ENCODE results near the gene GLB1L3.

The GLB1L3 gene

DNA sequence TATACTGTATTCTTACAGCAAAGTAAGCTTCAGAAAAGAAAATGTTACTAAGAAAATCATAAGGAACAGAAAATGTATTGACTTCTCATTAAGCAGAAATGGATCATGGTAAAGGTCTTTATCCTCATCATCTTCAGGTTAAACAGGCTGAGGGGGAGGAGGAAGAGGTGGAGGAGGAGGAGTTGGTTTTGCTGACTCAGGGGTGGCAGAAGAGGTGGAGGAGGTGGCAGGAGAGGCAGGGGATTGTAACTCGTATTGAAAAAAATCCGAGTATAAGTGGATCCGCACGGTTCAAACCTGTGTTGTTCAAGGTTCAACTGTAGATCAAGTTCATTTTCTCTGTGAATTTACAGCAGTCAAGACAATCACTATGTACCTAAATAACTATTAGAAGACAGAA, 13.0 kb downstream of the GLB1L3 start:
- TF ChIP-seq ZBTB7A (IDR thresholded peaks at IDR 0.05; ENCODE audit: low read depth) = no peak
- TF ChIP-seq TAF1 (IDR thresholded peaks at IDR 0.05; ENCODE audit: low read depth) = no peak
- TF ChIP-seq, protein P1, sequence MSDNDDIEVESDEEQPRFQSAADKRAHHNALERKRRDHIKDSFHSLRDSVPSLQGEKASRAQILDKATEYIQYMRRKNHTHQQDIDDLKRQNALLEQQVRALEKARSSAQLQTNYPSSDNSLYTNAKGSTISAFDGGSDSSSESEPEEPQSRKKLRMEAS (IDR thresholded peaks at IDR 0.05) = no peak
- TF ChIP-seq RAD21 (IDR thresholded peaks at IDR 0.05; ENCODE audit: low read depth) = no peak
- no peak for TF ChIP-seq NFIC (IDR thresholded peaks at IDR 0.05)
- TF ChIP-seq EP300 (IDR thresholded peaks at IDR 0.05; ENCODE audit: borderline replicate concordance) = no peak
- no peak for TF ChIP-seq TCF12 (IDR thresholded peaks at IDR 0.05; ENCODE audit: low read depth)
- no peak for TF ChIP-seq REST (IDR thresholded peaks at IDR 0.05; ENCODE audit: low read depth)
- no peak for TF ChIP-seq USF1 (IDR thresholded peaks at IDR 0.05)
- TF ChIP-seq FOXM1 (IDR thresholded peaks at IDR 0.05; ENCODE audit: borderline replicate concordance, low read depth) = no peak
- TF ChIP-seq EGR1 (IDR thresholded peaks at IDR 0.05) = no peak

DNA sequence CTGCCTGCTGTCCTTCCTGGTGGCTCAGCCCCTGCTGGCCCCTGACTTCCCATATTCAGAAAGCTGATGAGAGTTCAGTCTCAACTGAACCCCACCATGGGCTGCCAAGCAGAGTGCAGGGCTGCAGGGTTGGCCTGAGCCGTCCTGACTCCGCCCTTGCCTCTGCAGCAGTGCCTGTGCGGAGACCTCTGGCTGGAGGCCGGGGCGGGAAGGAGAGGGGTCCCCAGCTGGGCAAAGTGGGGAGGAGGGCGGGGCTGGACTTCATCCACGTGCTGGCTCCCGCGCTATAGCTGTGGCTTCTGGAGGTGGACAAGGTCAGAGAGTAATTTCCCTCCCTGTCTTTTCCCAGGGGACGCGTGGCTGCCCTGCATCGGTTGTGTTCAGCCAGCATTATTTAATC, 13.6 kb downstream of the GLB1L3 start:
- no peak for TF ChIP-seq YY1 (IDR thresholded peaks at IDR 0.05; ENCODE audit: low read depth)
- no peak for TF ChIP-seq TEAD4 (IDR thresholded peaks at IDR 0.05)
- no peak for TF ChIP-seq EGR1 (IDR thresholded peaks at IDR 0.05)
- no peak for TF ChIP-seq REST (IDR thresholded peaks at IDR 0.05; ENCODE audit: low read depth)
- no peak for TF ChIP-seq EP300 (IDR thresholded peaks at IDR 0.05; ENCODE audit: borderline replicate concordance)
- TF ChIP-seq FOXM1 (IDR thresholded peaks at IDR 0.05; ENCODE audit: borderline replicate concordance, low read depth) = no peak

DNA sequence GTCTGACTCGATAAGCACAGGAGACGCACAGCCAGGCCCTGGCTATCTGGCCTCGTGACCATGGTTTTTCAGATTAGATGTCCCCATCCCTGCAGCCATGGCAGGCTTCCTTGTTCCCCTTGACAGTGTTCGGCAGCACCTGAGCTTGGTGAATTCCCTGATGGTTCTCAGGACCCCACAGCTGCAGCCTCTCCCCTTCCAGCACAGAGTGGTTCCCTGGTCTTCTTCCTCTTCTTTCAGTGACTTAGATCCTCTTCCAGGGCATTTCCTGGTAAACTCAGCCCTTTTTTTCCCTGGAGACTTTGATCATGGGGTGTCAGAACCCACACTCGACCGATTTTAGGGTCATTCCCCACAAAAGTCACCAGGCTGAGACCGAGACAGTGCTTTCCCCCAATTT, 14.5 kb downstream of the GLB1L3 start:
- TF ChIP-seq FOXM1 (IDR thresholded peaks at IDR 0.05; ENCODE audit: borderline replicate concordance, low read depth) (no peak), TEAD4 (IDR thresholded peaks at IDR 0.05) (no peak), NFIC (IDR thresholded peaks at IDR 0.05) (no peak), CREB1 (IDR thresholded peaks at IDR 0.05; ENCODE audit: low read depth) (no peak)

- TF ChIP-seq TCF12 (IDR thresholded peaks at IDR 0.05; ENCODE audit: low read depth) (no peak), YY1 (IDR thresholded peaks at IDR 0.05; ENCODE audit: low read depth) (no peak), NFIC (IDR thresholded peaks at IDR 0.05) (no peak), CREB1 (IDR thresholded peaks at IDR 0.05; ENCODE audit: low read depth) (no peak), TEAD4 (IDR thresholded peaks at IDR 0.05) (no peak), USF1 (IDR thresholded peaks at IDR 0.05) (no peak), EGR1 (IDR thresholded peaks at IDR 0.05) (no peak), RAD21 (IDR thresholded peaks at IDR 0.05; ENCODE audit: low read depth) (no peak), CEBPB (IDR thresholded peaks at IDR 0.05) (no peak), TAF1 (IDR thresholded peaks at IDR 0.05; ENCODE audit: low read depth) (no peak), EP300 (IDR thresholded peaks at IDR 0.05; ENCODE audit: borderline replicate concordance) (no peak), ZBTB7A (IDR thresholded peaks at IDR 0.05; ENCODE audit: low read depth) (no peak), REST (IDR thresholded peaks at IDR 0.05; ENCODE audit: low read depth) (no peak), FOXM1 (IDR thresholded peaks at IDR 0.05; ENCODE audit: borderline replicate concordance, low read depth) (no peak)
- TF ChIP-seq, protein P1 (IDR thresholded peaks at IDR 0.05) = no peak
Measured at GRCh38 chr11:134291196-134291595, 15.0 kb downstream of the GLB1L3 start.

- TF ChIP-seq FOXM1 (IDR thresholded peaks at IDR 0.05; ENCODE audit: borderline replicate concordance, low read depth) (no peak), TAF1 (IDR thresholded peaks at IDR 0.05; ENCODE audit: low read depth) (no peak), CREB1 (IDR thresholded peaks at IDR 0.05; ENCODE audit: low read depth) (no peak), EGR1 (IDR thresholded peaks at IDR 0.05) (no peak), REST (IDR thresholded peaks at IDR 0.05; ENCODE audit: low read depth) (no peak), YY1 (IDR thresholded peaks at IDR 0.05; ENCODE audit: low read depth) (no peak), EP300 (IDR thresholded peaks at IDR 0.05; ENCODE audit: borderline replicate concordance) (no peak), TEAD4 (IDR thresholded peaks at IDR 0.05) (no peak), RAD21 (IDR thresholded peaks at IDR 0.05; ENCODE audit: low read depth) (no peak), CEBPB (IDR thresholded peaks at IDR 0.05) (no peak), USF1 (IDR thresholded peaks at IDR 0.05) (no peak), NFIC (IDR thresholded peaks at IDR 0.05) (no peak), ZBTB7A (IDR thresholded peaks at IDR 0.05; ENCODE audit: low read depth) (no peak), TCF12 (IDR thresholded peaks at IDR 0.05; ENCODE audit: low read depth) (no peak)
- TF ChIP-seq, protein P1 (IDR thresholded peaks at IDR 0.05) = no peak
Measured at GRCh38 chr11:134292661-134293060, 16.5 kb downstream of the GLB1L3 start.

All from Ishikawa (cell line).